Panc1 (cell line): ENCODE results near the gene EPS8L2. TPM values are rescaled to one million over a fixed set of nuclear protein-coding genes. Genes with fewer than 3 reads are reported as not detected.

Experiments
- ATAC-seq: fragments of 200-7000 bp; cut with Tn5 transposase; 2 replicates; pipeline ENCODE4 v1.9.1; 2020; ENCODE audit warnings: mild to moderate bottlenecking, moderate library complexity
- BruUV-seq: library from RNA; stranded (reverse); fragments of 400-500 nt; replicated peaks from 2 replicates; lab custom pipeline; 2021; lab: Mats Ljungman, UMichigan
- CTCF ChIA-PET: fragments of 300-600 bp; sonication (Branson Sonifier 250); formaldehyde crosslinking; loops from one replicate; lab custom pipeline; 2022; ENCODE audit warnings: antibody characterized with exemption; lab: Charles Lee
- POLR2A ChIA-PET: fragments of 300-600 bp; sonication (Branson Sonifier 250); formaldehyde crosslinking; loops from one replicate; lab custom pipeline; 2022; ENCODE audit warnings: antibody characterized with exemption; lab: Charles Lee
- DNase-seq: peaks from one replicate; pipeline ENCODE4 v3.0.0-alpha.2; 2010; ENCODE audit warnings: low read depth, low spot score
- H3K27ac ChIP-seq: 2 replicates; pipeline ENCODE4 v1.5.1; 2011; ENCODE audit warnings: mild to moderate bottlenecking, low read length, inconsistent platforms
- H3K27me3 ChIP-seq: fragments of 200-500 bp; sonication (Bioruptor generic); 2 replicates; pipeline ENCODE4 v1.6.0; 2014; ENCODE audit warnings: low read length, inconsistent platforms; ENCODE audit not compliant: control insufficient read depth, insufficient read depth
- H3K36me3 ChIP-seq: fragments of 200-500 bp; sonication (Bioruptor generic); 2 replicates; pipeline ENCODE4 v1.5.1; 2014; ENCODE audit warnings: inconsistent platforms, mild to moderate bottlenecking, low read length, moderate library complexity; ENCODE audit not compliant: control insufficient read depth, insufficient read depth
- H3K4me1 ChIP-seq: 2 replicates; pipeline ENCODE4 v1.5.1; 2011; ENCODE audit warnings: inconsistent platforms, mild to moderate bottlenecking, low read length, moderate library complexity; ENCODE audit not compliant: control insufficient read depth, insufficient read depth
- H3K4me3 ChIP-seq, 2 experiments: 2 replicates each; pipeline ENCODE4 v1.5.1; 2011 to 2012; ENCODE audit warnings: low read depth in 2 of 2, low read length in 2 of 2, mild to moderate bottlenecking in 2 of 2, inconsistent platforms in 1 of 2, moderate library complexity in 1 of 2
- H3K9me3 ChIP-seq: fragments of 200-500 bp; sonication (Bioruptor generic); 2 replicates; pipeline ENCODE4 v1.5.1; 2014; ENCODE audit warnings: low read depth, mild to moderate bottlenecking, inconsistent platforms, low read length, moderate library complexity; ENCODE audit not compliant: control insufficient read depth, insufficient read depth
- CTCF ChIP-seq: fragments of 450-650 bp; IDR thresholded peaks from 2 replicates; pipeline ENCODE4 v1.5.1; 2017; ENCODE audit warnings: mild to moderate bottlenecking
- POLR2AphosphoS5 ChIP-seq: IDR thresholded peaks from 2 replicates; pipeline ENCODE4 v1.6.1; 2012; ENCODE audit warnings: mild to moderate bottlenecking, low read depth, low read length, moderate library complexity
- SIN3A ChIP-seq: IDR thresholded peaks from 2 replicates; pipeline ENCODE4 v1.6.1; 2012; ENCODE audit warnings: low read depth, mild to moderate bottlenecking, low read length, moderate library complexity, borderline replicate concordance; ENCODE audit not compliant: insufficient read depth
- TCF7L2 ChIP-seq: IDR thresholded peaks from 2 replicates; pipeline ENCODE4 v1.6.1; 2011; ENCODE audit warnings: mild to moderate bottlenecking, low read depth, low read length, inconsistent platforms
- in situ Hi-C: cut with HindIII; loops from 2 replicates; pipeline ENCODE4 v1.10.0; 2016; ENCODE audit warnings: low sequenced_read_pairs, low pct_unique_long_range_greater_than_20kb
- intact Hi-C: fragments of 100-400 bp; cut with micrococcal nuclease; formaldehyde crosslinking; loops from one replicate; pipeline ENCODE4 v1.10.0; 2022; ENCODE audit not compliant: unreplicated experiment
- total RNA-seq: library from RNA; stranded (reverse); gene quantifications from one replicate; pipeline ENCODE4 v1.2.1, GENCODE V29; 2021; ENCODE audit not compliant: unreplicated experiment
- TF ChIP-seq, protein P1 (sequence below), 2 experiments: IDR thresholded peaks; 2 replicates each; pipeline ENCODE4 v1.6.1; 2011 to 2012; ENCODE audit warnings: low read depth in 2 of 2, control low read depth in 1 of 2, low read length in 1 of 2, mild to moderate bottlenecking in 1 of 2, moderate library complexity in 1 of 2; ENCODE audit not compliant: insufficient read depth in 1 of 2

EPS8L2 gene
- total RNA-seq, 1 experiment from 2014 or later = 256 TPM

GRCh38 chr11:699116-699508 is 6.9 kb upstream of the EPS8L2 start:
- in situ Hi-C loops (no loop called here), intact Hi-C loops (no loop called here)
- Histone ChIP-seq H3K36me3 (no peaks in the 10 kb centered on the region), H3K4me3 (no peak overlapping the region), H3K9me3 (no peaks in the 10 kb centered on the region), H3K4me1 (peaks cover 48% of the 10 kb centered on the region), H3K27ac (peak overlapping the region; percentile 96; the same call in 1 of the 2 replicates), H3K27me3 (no peaks in the 10 kb centered on the region)
- ChIA-PET CTCF (no interaction called here), POLR2A (interaction anchor here (0.6 kb wide), 1 partner anchor 27 kb away, joined by 12 read pairs; no protein-coding TSS in a partner anchor)
- ATAC-seq (no peak), DNase-seq (no peak)
- no TSS peak for BruUV-seq
- no peak for TF ChIP-seq CTCF
- no peak for TF ChIP-seq TCF7L2
- no peak for TF ChIP-seq POLR2AphosphoS5

GRCh38 chr11:699753-700152 is 6.3 kb upstream of the EPS8L2 start:
- H3K36me3 ChIP-seq = no peaks in the 10 kb centered on the region
- H3K4me1 ChIP-seq = peaks cover 53% of the 10 kb centered on the region
- peak; percentile 55 for TF ChIP-seq POLR2AphosphoS5
- TF ChIP-seq TCF7L2 = no peak
- ATAC-seq (no peak), DNase-seq (no peak)
- no peaks in the 10 kb centered on the region for H3K9me3 ChIP-seq
- CTCF ChIA-PET = no interaction called here
- intact Hi-C loops (no loop called here), in situ Hi-C loops (no loop called here)
- POLR2A ChIA-PET = interaction anchor here (0.7 kb wide), 1 partner anchor 84 kb away, joined by 6 read pairs; no protein-coding TSS in a partner anchor
- no peak overlapping the region for H3K4me3 ChIP-seq
- H3K27me3 ChIP-seq = no peaks in the 10 kb centered on the region
- BruUV-seq = no TSS peak
- no peak overlapping the region for H3K27ac ChIP-seq

DNA sequence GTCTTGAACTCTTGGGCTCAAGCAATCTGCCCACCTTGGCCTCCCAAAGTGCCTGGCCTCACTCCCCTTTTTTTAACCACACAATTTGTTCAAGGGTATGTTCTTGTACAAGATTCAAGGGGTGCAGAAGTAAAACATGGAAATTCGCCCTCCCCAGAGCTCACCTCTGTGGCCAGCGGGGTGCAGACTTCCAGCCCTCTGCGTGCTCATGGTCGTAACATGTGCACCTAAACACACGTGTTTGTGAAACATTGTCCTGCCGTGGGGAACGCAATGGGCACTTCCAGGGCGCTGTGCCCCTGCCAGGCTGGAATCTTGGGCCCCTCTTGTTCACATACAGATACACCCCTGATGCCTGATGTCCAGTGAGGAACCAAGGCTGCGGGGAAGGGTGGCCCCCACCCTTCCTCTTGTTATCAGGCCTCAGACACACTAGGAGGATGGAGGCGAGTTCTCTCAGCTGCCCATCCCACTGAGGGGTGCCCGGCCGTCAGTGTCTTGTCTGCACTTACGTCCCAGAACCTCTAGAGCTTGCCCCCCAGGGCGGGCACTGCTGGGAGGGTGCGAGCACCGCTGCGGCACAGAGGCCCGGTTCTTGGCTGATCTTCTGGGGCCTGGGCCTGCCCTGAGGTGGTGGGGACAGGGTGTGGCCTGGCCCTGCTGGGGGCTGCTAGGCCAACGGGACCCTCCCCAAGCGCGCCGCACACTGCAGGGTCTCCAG is 4.1 kb upstream of the EPS8L2 start:
- Histone ChIP-seq H3K4me1 (peaks cover 59% of the 10 kb centered on the region), H3K27me3 (no peaks in the 10 kb centered on the region), H3K4me3 (no peak overlapping the region), H3K9me3 (no peaks in the 10 kb centered on the region), H3K27ac (peak overlapping the region; percentile 79), H3K36me3 (no peaks in the 10 kb centered on the region; the same call in 1 of the 2 replicates)
- ChIA-PET POLR2A (no interaction called here), CTCF (no interaction called here)
- no TSS peak for BruUV-seq
- no peak for TF ChIP-seq SIN3A
- TF ChIP-seq, protein P1, sequence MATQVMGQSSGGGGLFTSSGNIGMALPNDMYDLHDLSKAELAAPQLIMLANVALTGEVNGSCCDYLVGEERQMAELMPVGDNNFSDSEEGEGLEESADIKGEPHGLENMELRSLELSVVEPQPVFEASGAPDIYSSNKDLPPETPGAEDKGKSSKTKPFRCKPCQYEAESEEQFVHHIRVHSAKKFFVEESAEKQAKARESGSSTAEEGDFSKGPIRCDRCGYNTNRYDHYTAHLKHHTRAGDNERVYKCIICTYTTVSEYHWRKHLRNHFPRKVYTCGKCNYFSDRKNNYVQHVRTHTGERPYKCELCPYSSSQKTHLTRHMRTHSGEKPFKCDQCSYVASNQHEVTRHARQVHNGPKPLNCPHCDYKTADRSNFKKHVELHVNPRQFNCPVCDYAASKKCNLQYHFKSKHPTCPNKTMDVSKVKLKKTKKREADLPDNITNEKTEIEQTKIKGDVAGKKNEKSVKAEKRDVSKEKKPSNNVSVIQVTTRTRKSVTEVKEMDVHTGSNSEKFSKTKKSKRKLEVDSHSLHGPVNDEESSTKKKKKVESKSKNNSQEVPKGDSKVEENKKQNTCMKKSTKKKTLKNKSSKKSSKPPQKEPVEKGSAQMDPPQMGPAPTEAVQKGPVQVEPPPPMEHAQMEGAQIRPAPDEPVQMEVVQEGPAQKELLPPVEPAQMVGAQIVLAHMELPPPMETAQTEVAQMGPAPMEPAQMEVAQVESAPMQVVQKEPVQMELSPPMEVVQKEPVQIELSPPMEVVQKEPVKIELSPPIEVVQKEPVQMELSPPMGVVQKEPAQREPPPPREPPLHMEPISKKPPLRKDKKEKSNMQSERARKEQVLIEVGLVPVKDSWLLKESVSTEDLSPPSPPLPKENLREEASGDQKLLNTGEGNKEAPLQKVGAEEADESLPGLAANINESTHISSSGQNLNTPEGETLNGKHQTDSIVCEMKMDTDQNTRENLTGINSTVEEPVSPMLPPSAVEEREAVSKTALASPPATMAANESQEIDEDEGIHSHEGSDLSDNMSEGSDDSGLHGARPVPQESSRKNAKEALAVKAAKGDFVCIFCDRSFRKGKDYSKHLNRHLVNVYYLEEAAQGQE (IDR thresholded peaks at IDR 0.05; ENCODE audit: insufficient read depth in 1 of 2, low read depth in 2 of 2, low read length in 1 of 2) = no peak
- TF ChIP-seq TCF7L2 = no peak
- TF ChIP-seq CTCF = no peak
- no peak for TF ChIP-seq POLR2AphosphoS5
- intact Hi-C loops (no loop called here), in situ Hi-C loops (no loop called here)
- ATAC-seq = no peak
- DNase-seq = no peak
